A673 (cell line): ENCODE results near the gene ALKBH3. TPM values are rescaled to one million over a fixed set of nuclear protein-coding genes. Genes with fewer than 3 reads are reported as not detected.

Source experiments
- BruUV-seq: library from RNA; stranded (reverse); fragments of 400-500 nt; replicated peaks from 2 replicates; lab custom pipeline; 2021; lab: Mats Ljungman, UMichigan
- CTCF ChIA-PET: fragments of 300-600 bp; sonication (Branson Sonifier 250); formaldehyde crosslinking; loops from one replicate; lab custom pipeline; 2022; ENCODE audit warnings: antibody characterized with exemption; lab: Charles Lee
- POLR2A ChIA-PET: fragments of 300-600 bp; sonication (Branson Sonifier 250); formaldehyde crosslinking; loops from one replicate; lab custom pipeline; 2022; ENCODE audit warnings: antibody characterized with exemption; ENCODE audit not compliant: low non-redundant PET; lab: Charles Lee
- DNase-seq: peaks from one replicate; pipeline ENCODE4 v3.0.0-alpha.2; 2015; ENCODE audit warnings: low spot score
- H3K27ac ChIP-seq: fragments of 200-600 bp; sonication (generic); 2 replicates; pipeline ENCODE4 v1.5.1; 2016; ENCODE audit warnings: mixed run types, low read depth, mild to moderate bottlenecking, mixed read lengths, antibody characterized with exemption, low read length; ENCODE audit not compliant: poor library complexity, severe bottlenecking
- H3K27me3 ChIP-seq: fragments of 200-600 bp; sonication (generic); replicated peaks from 2 replicates; pipeline ENCODE4 v1.6.1; 2017; ENCODE audit warnings: mixed run types, low read depth, mild to moderate bottlenecking, mixed read lengths, antibody characterized with exemption, low read length; ENCODE audit not compliant: insufficient read depth, poor library complexity
- H3K36me3 ChIP-seq: fragments of 200-600 bp; sonication (generic); 2 replicates; pipeline ENCODE4 v1.6.1; 2016; ENCODE audit warnings: mixed run types, mild to moderate bottlenecking, mixed read lengths, antibody characterized with exemption, low read length; ENCODE audit not compliant: insufficient read depth, poor library complexity, severe bottlenecking
- H3K4me1 ChIP-seq: fragments of 200-600 bp; sonication (generic); 2 replicates; pipeline ENCODE4 v1.6.1; 2017; ENCODE audit warnings: mixed run types, mild to moderate bottlenecking, mixed read lengths, antibody characterized with exemption, low read length; ENCODE audit not compliant: insufficient read depth, poor library complexity, severe bottlenecking
- H3K4me3 ChIP-seq: fragments of 200-600 bp; sonication (generic); 2 replicates; pipeline ENCODE4 v1.5.1; 2016; ENCODE audit warnings: low read depth, mixed run types, mild to moderate bottlenecking, mixed read lengths, low read length; ENCODE audit not compliant: poor library complexity, severe bottlenecking
- H3K9me3 ChIP-seq: fragments of 200-600 bp; sonication (generic); 2 replicates; pipeline ENCODE4 v1.6.1; 2016; ENCODE audit warnings: mixed run types, low read depth, mild to moderate bottlenecking, mixed read lengths, antibody characterized with exemption, low read length; ENCODE audit not compliant: poor library complexity, severe bottlenecking
- CTCF ChIP-seq: fragments of 300-800, 200-600 bp; sonication (generic); conservative IDR thresholded peaks from 2 replicates; pipeline ENCODE4 v1.5.1; 2017; ENCODE audit warnings: low read depth, mild to moderate bottlenecking, antibody characterized with exemption, low read length, moderate library complexity, mixed read lengths
- EZH2 ChIP-seq: fragments of 200-600 bp; sonication (generic); IDR thresholded peaks from 2 replicates; pipeline ENCODE4 v1.6.1; 2017; ENCODE audit warnings: borderline replicate concordance, low read depth, mild to moderate bottlenecking, mixed read lengths, antibody characterized with exemption, low read length; ENCODE audit not compliant: poor library complexity, severe bottlenecking
- intact Hi-C: fragments of 100-400 bp; cut with micrococcal nuclease; formaldehyde crosslinking; loops from one replicate; pipeline ENCODE4 v1.10.0; 2022; ENCODE audit not compliant: unreplicated experiment
- total RNA-seq: library from RNA; stranded (reverse); gene quantifications from 2 replicates; pipeline ENCODE4 v1.2.3, GENCODE V29; 2021

The ALKBH3 gene
- total RNA-seq, 1 experiment from 2014 or later, result 96.6 TPM

- BruUV-seq, result no TSS peak
- Histone ChIP-seq H3K36me3 (no peaks in the 10 kb centered on the region), H3K4me1 (no peaks in the 10 kb centered on the region), H3K27me3 (peaks cover 28% of the 10 kb centered on the region), H3K4me3 (no peak overlapping the region), H3K27ac (no peak overlapping the region), H3K9me3 (no peaks in the 10 kb centered on the region)
- POLR2A ChIA-PET, result no interaction called here
- intact Hi-C loops, result no loop called here
- TF ChIP-seq CTCF, result no peak
- TF ChIP-seq EZH2, result no peak
- DNase-seq, result no peak
- CTCF ChIA-PET, result no interaction called here
These were observed 73.6 kb downstream of the ALKBH3 start for GRCh38 chr11:43954241-43954640.

- no TSS peak for BruUV-seq
- H3K36me3 ChIP-seq, result no peaks in the 10 kb centered on the region
- intact Hi-C loops, result no loop called here
- H3K27me3 ChIP-seq, result peaks cover 25% of the 10 kb centered on the region
- ChIA-PET CTCF (interaction anchor here (1.4 kb wide), 1 partner anchor 11 kb away, joined by 3 read pairs; no protein-coding TSS in a partner anchor), POLR2A (no interaction called here)
- DNase-seq, result no peak
- TF ChIP-seq EZH2 (no peak), CTCF (no peak)
- no peak overlapping the region for H3K27ac ChIP-seq
- H3K4me3 ChIP-seq, result no peak overlapping the region
- H3K4me1 ChIP-seq, result no peaks in the 10 kb centered on the region
- no peaks in the 10 kb centered on the region for H3K9me3 ChIP-seq
These were observed 74.9 kb downstream of the ALKBH3 start for GRCh38 chr11:43955381-43956118.

DNA sequence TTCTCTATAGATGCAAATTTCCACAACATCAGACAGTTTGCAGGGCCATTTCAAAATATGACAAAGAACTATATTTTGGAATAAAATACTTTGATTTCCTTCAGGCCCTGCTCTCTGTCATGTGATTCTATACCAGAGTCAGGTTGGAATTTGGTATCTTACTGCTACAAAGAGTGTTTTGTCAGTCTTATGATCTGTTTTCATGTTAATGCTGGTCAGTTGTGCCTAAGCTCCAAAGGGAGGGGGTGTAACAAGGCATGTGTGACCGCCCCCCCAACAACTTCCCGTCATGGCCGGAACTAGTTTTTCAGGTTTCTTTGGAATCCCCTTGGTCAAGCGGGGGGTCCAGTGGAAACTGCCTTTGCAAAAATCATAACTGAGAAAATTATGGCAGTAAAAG lies 76.9 kb downstream of the ALKBH3 start:
- TF ChIP-seq CTCF (no peak), EZH2 (no peak)
- Histone ChIP-seq H3K27ac (no peak overlapping the region), H3K4me3 (no peak overlapping the region), H3K36me3 (no peaks in the 10 kb centered on the region), H3K4me1 (peaks cover 10% of the 10 kb centered on the region), H3K27me3 (peaks cover 17% of the 10 kb centered on the region), H3K9me3 (no peaks in the 10 kb centered on the region)
- intact Hi-C loops, result no loop called here
- ChIA-PET POLR2A (no interaction called here), CTCF (no interaction called here)
- no TSS peak for BruUV-seq
- DNase-seq, result no peak
